ENCODE results near the gene LORICRIN. TPM values are rescaled to one million over a fixed set of nuclear protein-coding genes. Genes with fewer than 3 reads are reported as not detected.
"Not testable (repeated sequence)": the region's sequence is repeated elsewhere in the genome, so short reads cannot be mapped to it uniquely, and the experiment has no call there.

LORICRIN gene
- total RNA-seq, 1 experiment from 2014 or later: not detected

- CTCF ChIA-PET; H3K9me3 ChIP-seq (ENCODE audit: insufficient read depth, low read depth); H3F3A ChIP-seq (ENCODE audit: insufficient read depth, low read depth); H4K20me1 ChIP-seq (ENCODE audit: insufficient read depth); H3K4me2 ChIP-seq; H3K9me2 ChIP-seq (ENCODE audit: insufficient read depth); H3K4me1 ChIP-seq (replicated peaks; ENCODE audit: insufficient read depth); BruUV-seq (replicated peaks); H3K27ac ChIP-seq; H2AFZ ChIP-seq; POLR2A ChIA-PET (ENCODE audit: unreplicated experiment); H3K79me2 ChIP-seq (ENCODE audit: low read depth); H3K36me3 ChIP-seq (ENCODE audit: low read depth); H3K4me3 ChIP-seq: not testable (repeated sequence)
- peak in 1 of 2 experiments; percentile 66 for DNase-seq
- peak; percentile 89 for TF ChIP-seq CTCF (conservative IDR thresholded peaks at IDR 0.05)
- intact Hi-C loops (cut with micrococcal nuclease; ENCODE audit: unreplicated experiment): loop anchor here (1.0 kb wide), 1 partner anchor 352 kb away; no protein-coding TSS in a partner anchor
- H3K27me3 ChIP-seq (ENCODE audit: insufficient read depth, low read depth): peaks cover 49% of the 10 kb centered on the region
These were observed 36.2 kb upstream of the LORICRIN start for GRCh38 chr1:153223040-153223891.

- peaks cover 32% of the 10 kb centered on the region for H3K27me3 ChIP-seq (ENCODE audit: insufficient read depth, low read depth)
- no peaks in the 10 kb centered on the region for H3K36me3 ChIP-seq (ENCODE audit: low read depth)
- no peak overlapping the region for H2AFZ ChIP-seq
- no peaks in the 10 kb centered on the region for H3F3A ChIP-seq (ENCODE audit: insufficient read depth, low read depth)
- intact Hi-C loops (cut with micrococcal nuclease; ENCODE audit: unreplicated experiment): no loop called here
- no peaks in the 10 kb centered on the region for H3K9me2 ChIP-seq (ENCODE audit: insufficient read depth)
- no peak for DNase-seq
- H3K9me3 ChIP-seq (ENCODE audit: insufficient read depth, low read depth): no peaks in the 10 kb centered on the region
- ChIA-PET CTCF (no interaction called here), POLR2A (ENCODE audit: unreplicated experiment) (no interaction called here)
- BruUV-seq (replicated peaks): no TSS peak
- no peak overlapping the region for H3K4me3 ChIP-seq
- no peak overlapping the region for H3K4me2 ChIP-seq
- no peak for TF ChIP-seq EZH2 (IDR thresholded peaks at IDR 0.05; ENCODE audit: low read depth)
- no peak for TF ChIP-seq CTCF (conservative IDR thresholded peaks at IDR 0.05)
- no peaks in the 10 kb centered on the region for H4K20me1 ChIP-seq (ENCODE audit: insufficient read depth)
- H3K79me2 ChIP-seq (ENCODE audit: low read depth): no peaks in the 10 kb centered on the region
- H3K4me1 ChIP-seq (replicated peaks; ENCODE audit: insufficient read depth): no peaks in the 10 kb centered on the region
- no peak overlapping the region for H3K27ac ChIP-seq
These were observed 31.7 kb upstream of the LORICRIN start for GRCh38 chr1:153227810-153228209.

- H3K4me2 ChIP-seq: no peak overlapping the region
- no peaks in the 10 kb centered on the region for H3K9me3 ChIP-seq (ENCODE audit: insufficient read depth, low read depth)
- H3K4me1 ChIP-seq (replicated peaks; ENCODE audit: insufficient read depth): no peaks in the 10 kb centered on the region
- no TSS peak for BruUV-seq (replicated peaks)
- H4K20me1 ChIP-seq (ENCODE audit: insufficient read depth): no peaks in the 10 kb centered on the region
- H3K79me2 ChIP-seq (ENCODE audit: low read depth): no peaks in the 10 kb centered on the region
- no peak overlapping the region for H3K4me3 ChIP-seq
- ChIA-PET POLR2A (ENCODE audit: unreplicated experiment) (no interaction called here), CTCF (no interaction called here)
- no peaks in the 10 kb centered on the region for H3K36me3 ChIP-seq (ENCODE audit: low read depth)
- H3F3A ChIP-seq (ENCODE audit: insufficient read depth, low read depth): no peaks in the 10 kb centered on the region
- no peak overlapping the region for H3K27ac ChIP-seq
- intact Hi-C loops (cut with micrococcal nuclease; ENCODE audit: unreplicated experiment): no loop called here
- no peak for DNase-seq
- peaks cover 31% of the 10 kb centered on the region for H3K27me3 ChIP-seq (ENCODE audit: insufficient read depth, low read depth)
- no peak for TF ChIP-seq CTCF (conservative IDR thresholded peaks at IDR 0.05)
- TF ChIP-seq EZH2 (IDR thresholded peaks at IDR 0.05; ENCODE audit: low read depth): no peak
- no peak overlapping the region for H2AFZ ChIP-seq
- H3K9me2 ChIP-seq (ENCODE audit: insufficient read depth): no peaks in the 10 kb centered on the region
These were observed 31.0 kb upstream of the LORICRIN start for GRCh38 chr1:153228491-153228890.
